Neural cell (in vitro differentiated cells): ENCODE data around the gene CYBB. TPM values are rescaled to one million over a fixed set of nuclear protein-coding genes. Genes with fewer than 3 reads are reported as not detected.

Experiments
- H2AFZ ChIP-seq: fragments of 200-600, 300-800 bp; sonication (generic), shearing (Covaris generic); 2 replicates; pipeline ENCODE4 v1.6.0; 2014; ENCODE audit warnings: low read depth, mild to moderate bottlenecking, antibody characterized with exemption, low read length, moderate library complexity
- H3F3A ChIP-seq: fragments of 200-600 bp; shearing (Covaris generic); 2 replicates; pipeline ENCODE4 v1.6.1; 2016; ENCODE audit warnings: mild to moderate bottlenecking, moderate library complexity, mixed read lengths, antibody characterized with exemption, low read length; ENCODE audit not compliant: insufficient read depth, poor library complexity, severe bottlenecking
- H3K27ac ChIP-seq: fragments of 200-600, 300-800 bp; sonication (generic), shearing (Covaris generic); 2 replicates; pipeline ENCODE4 v1.5.1; 2014; ENCODE audit warnings: mild to moderate bottlenecking, low read length, moderate library complexity
- H3K27me3 ChIP-seq: fragments of 300-800, 200-600 bp; sonication (generic), shearing (Covaris generic); 2 replicates; pipeline ENCODE4 v1.6.0; 2014; ENCODE audit warnings: mild to moderate bottlenecking, low read depth, low read length, moderate library complexity; ENCODE audit not compliant: insufficient read depth
- H3K36me3 ChIP-seq: fragments of 300-800, 200-600 bp; sonication (generic), shearing (Covaris generic); 2 replicates; pipeline ENCODE4 v1.5.1; 2014; ENCODE audit warnings: mild to moderate bottlenecking, antibody characterized with exemption, low read length, moderate library complexity; ENCODE audit not compliant: insufficient read depth
- H3K4me2 ChIP-seq: fragments of 300-800, 200-600 bp; sonication (generic), shearing (Covaris generic); 2 replicates; pipeline ENCODE4 v1.6.0; 2014; ENCODE audit warnings: mild to moderate bottlenecking, low read length
- H3K4me3 ChIP-seq: fragments of 300-800, 200-600 bp; sonication (generic), shearing (Covaris generic); 2 replicates; pipeline ENCODE4 v1.5.1; 2014; ENCODE audit warnings: mild to moderate bottlenecking, low read length, moderate library complexity
- H3K79me2 ChIP-seq: fragments of 200-600 bp; shearing (Covaris generic); replicated peaks from 2 replicates; pipeline ENCODE4 v1.6.0; 2014; ENCODE audit warnings: mild to moderate bottlenecking, low read length, moderate library complexity; ENCODE audit not compliant: insufficient read depth
- H3K9ac ChIP-seq: fragments of 300-800, 200-600 bp; sonication (generic), shearing (Covaris generic); 2 replicates; pipeline ENCODE4 v1.6.1; 2016; ENCODE audit warnings: mild to moderate bottlenecking, low read length, mixed read lengths
- H3K9me2 ChIP-seq: fragments of 200-600 bp; shearing (Covaris generic); 2 replicates; pipeline ENCODE4 v1.6.1; 2016; ENCODE audit warnings: mild to moderate bottlenecking, low read length, mixed read lengths; ENCODE audit not compliant: insufficient read depth
- H3K9me3 ChIP-seq: fragments of 200-600, 300-800 bp; sonication (generic), shearing (Covaris generic); 2 replicates; pipeline ENCODE4 v1.6.1; 2016; ENCODE audit warnings: mild to moderate bottlenecking, mixed run types, low read length, moderate library complexity, mixed read lengths
- H4K20me1 ChIP-seq: fragments of 200-600 bp; shearing (Covaris generic); 2 replicates; pipeline ENCODE4 v1.6.1; 2016; ENCODE audit warnings: mild to moderate bottlenecking, mixed run types; ENCODE audit not compliant: insufficient read depth
- EP300 ChIP-seq: fragments of 450-650 bp; conservative IDR thresholded peaks from 2 replicates; pipeline ENCODE4 v1.6.1; 2014; ENCODE audit warnings: antibody characterized with exemption, mild to moderate bottlenecking, moderate library complexity; ENCODE audit not compliant: poor library complexity, severe bottlenecking
- EZH2 ChIP-seq: fragments of 200-600, 300-800 bp; shearing (Covaris generic), sonication (generic); IDR thresholded peaks from 2 replicates; pipeline ENCODE4 v1.6.1; 2014; ENCODE audit warnings: antibody characterized with exemption, low read length, borderline replicate concordance, mild to moderate bottlenecking; ENCODE audit not compliant: insufficient read depth, poor library complexity, severe bottlenecking
- MXI1 ChIP-seq: fragments of 450-650 bp; conservative IDR thresholded peaks from 2 replicates; pipeline ENCODE4 v1.6.1; 2014; ENCODE audit warnings: antibody characterized with exemption, mild to moderate bottlenecking; ENCODE audit not compliant: poor library complexity, severe bottlenecking
- POLR2AphosphoS5 ChIP-seq: IDR thresholded peaks from 2 replicates; pipeline ENCODE4 v1.6.1; 2012
- RAD21 ChIP-seq: fragments of 450-650 bp; conservative IDR thresholded peaks from 2 replicates; pipeline ENCODE4 v1.6.1; 2014; ENCODE audit warnings: antibody characterized with exemption, mild to moderate bottlenecking, moderate library complexity
- SMC3 ChIP-seq: fragments of 450-650 bp; conservative IDR thresholded peaks from 2 replicates; pipeline ENCODE4 v1.6.1; 2014; ENCODE audit warnings: antibody characterized with exemption, mild to moderate bottlenecking, moderate library complexity; ENCODE audit not compliant: poor library complexity
- TAF1 ChIP-seq: IDR thresholded peaks from 2 replicates; pipeline ENCODE4 v1.6.1; 2012; ENCODE audit warnings: low read depth
- polyA plus RNA-seq: library from polyadenylated mRNA; depleted of rRNA; stranded (reverse); fragments of >200 nt; gene quantifications from 2 replicates; pipeline ENCODE4 v1.2.3, GENCODE V29; 2014
- TF ChIP-seq, protein P1 (sequence below): IDR thresholded peaks from 2 replicates; pipeline ENCODE4 v1.6.1; 2012; ENCODE audit warnings: borderline replicate concordance
- TF ChIP-seq, protein P2 (sequence below): fragments of 450-650 bp; IDR thresholded peaks from 2 replicates; pipeline ENCODE4 v1.5.1; 2014; ENCODE audit warnings: antibody characterized with exemption, mild to moderate bottlenecking, moderate library complexity; ENCODE audit not compliant: poor library complexity, severe bottlenecking

The CYBB gene
- polyA plus RNA-seq, 1 donor from 2014 or later: 0.83 TPM

DNA sequence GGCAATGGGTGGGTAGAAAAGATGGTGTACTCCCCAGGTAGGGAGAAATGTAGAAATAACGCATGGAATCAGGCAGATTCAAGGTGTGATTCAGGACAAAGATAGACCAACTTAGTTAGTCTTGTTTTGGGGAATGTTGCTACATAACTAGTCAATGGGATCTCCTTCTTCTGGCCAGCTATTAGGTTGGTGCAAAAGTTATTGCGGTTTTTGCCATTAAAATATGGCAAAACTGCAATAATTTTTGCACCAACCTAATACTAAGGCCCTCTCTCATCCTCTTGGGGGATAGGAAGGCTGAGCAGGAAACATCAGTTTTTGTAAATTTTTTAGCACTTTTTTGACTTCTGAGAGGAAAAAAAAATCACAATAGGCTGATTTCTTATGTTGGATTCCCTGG lies 23.2 kb downstream of the CYBB start:
- H3K79me2 ChIP-seq: no peaks in the 10 kb centered on the region
- H3K27me3 ChIP-seq: no peaks in the 10 kb centered on the region
- no peak overlapping the region for H2AFZ ChIP-seq
- no peaks in the 10 kb centered on the region for H3F3A ChIP-seq
- H3K4me2 ChIP-seq: no peak overlapping the region
- no peaks in the 10 kb centered on the region for H3K9me3 ChIP-seq
- no peak overlapping the region for H3K4me3 ChIP-seq
- no peaks in the 10 kb centered on the region for H3K36me3 ChIP-seq
- H3K9me2 ChIP-seq: no peaks in the 10 kb centered on the region
- H3K9ac ChIP-seq: no peak overlapping the region
- no peaks in the 10 kb centered on the region for H4K20me1 ChIP-seq
- TF ChIP-seq, protein P1, sequence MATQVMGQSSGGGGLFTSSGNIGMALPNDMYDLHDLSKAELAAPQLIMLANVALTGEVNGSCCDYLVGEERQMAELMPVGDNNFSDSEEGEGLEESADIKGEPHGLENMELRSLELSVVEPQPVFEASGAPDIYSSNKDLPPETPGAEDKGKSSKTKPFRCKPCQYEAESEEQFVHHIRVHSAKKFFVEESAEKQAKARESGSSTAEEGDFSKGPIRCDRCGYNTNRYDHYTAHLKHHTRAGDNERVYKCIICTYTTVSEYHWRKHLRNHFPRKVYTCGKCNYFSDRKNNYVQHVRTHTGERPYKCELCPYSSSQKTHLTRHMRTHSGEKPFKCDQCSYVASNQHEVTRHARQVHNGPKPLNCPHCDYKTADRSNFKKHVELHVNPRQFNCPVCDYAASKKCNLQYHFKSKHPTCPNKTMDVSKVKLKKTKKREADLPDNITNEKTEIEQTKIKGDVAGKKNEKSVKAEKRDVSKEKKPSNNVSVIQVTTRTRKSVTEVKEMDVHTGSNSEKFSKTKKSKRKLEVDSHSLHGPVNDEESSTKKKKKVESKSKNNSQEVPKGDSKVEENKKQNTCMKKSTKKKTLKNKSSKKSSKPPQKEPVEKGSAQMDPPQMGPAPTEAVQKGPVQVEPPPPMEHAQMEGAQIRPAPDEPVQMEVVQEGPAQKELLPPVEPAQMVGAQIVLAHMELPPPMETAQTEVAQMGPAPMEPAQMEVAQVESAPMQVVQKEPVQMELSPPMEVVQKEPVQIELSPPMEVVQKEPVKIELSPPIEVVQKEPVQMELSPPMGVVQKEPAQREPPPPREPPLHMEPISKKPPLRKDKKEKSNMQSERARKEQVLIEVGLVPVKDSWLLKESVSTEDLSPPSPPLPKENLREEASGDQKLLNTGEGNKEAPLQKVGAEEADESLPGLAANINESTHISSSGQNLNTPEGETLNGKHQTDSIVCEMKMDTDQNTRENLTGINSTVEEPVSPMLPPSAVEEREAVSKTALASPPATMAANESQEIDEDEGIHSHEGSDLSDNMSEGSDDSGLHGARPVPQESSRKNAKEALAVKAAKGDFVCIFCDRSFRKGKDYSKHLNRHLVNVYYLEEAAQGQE: no peak
- TF ChIP-seq EP300: no peak
- no peak for TF ChIP-seq EZH2
- no peak for TF ChIP-seq MXI1
- no peak for TF ChIP-seq RAD21
- TF ChIP-seq, protein P2, sequence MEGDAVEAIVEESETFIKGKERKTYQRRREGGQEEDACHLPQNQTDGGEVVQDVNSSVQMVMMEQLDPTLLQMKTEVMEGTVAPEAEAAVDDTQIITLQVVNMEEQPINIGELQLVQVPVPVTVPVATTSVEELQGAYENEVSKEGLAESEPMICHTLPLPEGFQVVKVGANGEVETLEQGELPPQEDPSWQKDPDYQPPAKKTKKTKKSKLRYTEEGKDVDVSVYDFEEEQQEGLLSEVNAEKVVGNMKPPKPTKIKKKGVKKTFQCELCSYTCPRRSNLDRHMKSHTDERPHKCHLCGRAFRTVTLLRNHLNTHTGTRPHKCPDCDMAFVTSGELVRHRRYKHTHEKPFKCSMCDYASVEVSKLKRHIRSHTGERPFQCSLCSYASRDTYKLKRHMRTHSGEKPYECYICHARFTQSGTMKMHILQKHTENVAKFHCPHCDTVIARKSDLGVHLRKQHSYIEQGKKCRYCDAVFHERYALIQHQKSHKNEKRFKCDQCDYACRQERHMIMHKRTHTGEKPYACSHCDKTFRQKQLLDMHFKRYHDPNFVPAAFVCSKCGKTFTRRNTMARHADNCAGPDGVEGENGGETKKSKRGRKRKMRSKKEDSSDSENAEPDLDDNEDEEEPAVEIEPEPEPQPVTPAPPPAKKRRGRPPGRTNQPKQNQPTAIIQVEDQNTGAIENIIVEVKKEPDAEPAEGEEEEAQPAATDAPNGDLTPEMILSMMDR: no peak
- TF ChIP-seq TAF1: no peak
- no peak for TF ChIP-seq SMC3
- no peak for TF ChIP-seq POLR2AphosphoS5
- no peak overlapping the region for H3K27ac ChIP-seq

DNA sequence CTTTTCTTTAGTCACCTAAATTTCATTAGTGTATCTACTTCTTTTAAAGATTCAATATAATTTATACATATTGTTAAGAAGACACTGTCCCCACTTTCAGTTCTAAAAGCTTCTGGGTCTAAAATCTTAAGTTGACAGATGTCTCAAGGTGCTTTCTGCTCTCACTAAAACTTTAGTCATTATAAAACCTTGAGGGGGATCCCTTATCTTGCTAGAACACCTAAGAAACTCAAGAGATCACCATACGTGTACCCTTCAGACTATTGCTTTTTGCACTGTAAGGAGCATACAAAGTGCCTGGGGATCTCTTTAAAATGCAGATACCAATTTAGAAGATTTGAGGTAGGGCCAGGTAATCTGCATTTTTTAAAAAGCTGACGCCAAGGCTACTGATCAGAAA lies 30.1 kb downstream of the CYBB start:
- Histone ChIP-seq H3K4me2 (no peak overlapping the region), H3K9me2 (no peaks in the 10 kb centered on the region), H3K9me3 (no peaks in the 10 kb centered on the region), H3F3A (no peaks in the 10 kb centered on the region), H3K27me3 (no peaks in the 10 kb centered on the region), H3K79me2 (no peaks in the 10 kb centered on the region), H3K27ac (no peak overlapping the region), H3K4me3 (no peak overlapping the region), H3K36me3 (no peaks in the 10 kb centered on the region), H3K9ac (no peak overlapping the region), H2AFZ (no peak overlapping the region), H4K20me1 (no peaks in the 10 kb centered on the region)
- TF ChIP-seq TAF1: no peak
- no peak for TF ChIP-seq EP300
- TF ChIP-seq, protein P2: no peak
- no peak for TF ChIP-seq EZH2
- TF ChIP-seq MXI1: no peak
- TF ChIP-seq POLR2AphosphoS5: no peak
- TF ChIP-seq, protein P1: no peak
- no peak for TF ChIP-seq SMC3
- TF ChIP-seq RAD21: no peak
